KMS-11 (cell line): ENCODE data around the gene SNU13.
"Not testable (repeated sequence)": the region's sequence is repeated elsewhere in the genome, so short reads cannot be mapped to it uniquely, and the experiment has no call there.

Source experiments
- H2AFZ ChIP-seq: fragments of 200-600 bp; sonication (generic); 2 replicates; pipeline ENCODE4 v1.6.1; 2016; ENCODE audit warnings: antibody characterized with exemption, mixed run types, low read depth
- H3K27ac ChIP-seq: fragments of 200-600 bp; sonication (generic); 2 replicates; pipeline ENCODE4 v1.6.1; 2016; ENCODE audit warnings: mild to moderate bottlenecking, mixed run types
- H3K27me3 ChIP-seq: fragments of 200-600 bp; sonication (generic); 2 replicates; pipeline ENCODE4 v1.6.1; 2017; ENCODE audit warnings: mild to moderate bottlenecking, low read depth, mixed run types, moderate library complexity; ENCODE audit not compliant: insufficient read depth
- H3K36me3 ChIP-seq: fragments of 200-600 bp; sonication (generic); 2 replicates; pipeline ENCODE4 v1.6.1; 2017; ENCODE audit warnings: mild to moderate bottlenecking, mixed run types; ENCODE audit not compliant: insufficient read depth
- H3K4me1 ChIP-seq: fragments of 200-600 bp; sonication (generic); 2 replicates; pipeline ENCODE4 v1.6.1; 2016; ENCODE audit warnings: mild to moderate bottlenecking, low read depth, mixed run types; ENCODE audit not compliant: poor library complexity, severe bottlenecking
- H3K4me2 ChIP-seq: fragments of 200-600 bp; sonication (generic); 2 replicates; pipeline ENCODE4 v1.7.0; 2016; ENCODE audit warnings: mild to moderate bottlenecking, mixed run types
- H3K4me3 ChIP-seq: fragments of 200-600 bp; sonication (generic); IDR thresholded peaks from 2 replicates; pipeline ENCODE4 v1.6.1; 2017; ENCODE audit warnings: low read depth, low read length, mixed read lengths; ENCODE audit not compliant: insufficient read depth
- H3K79me2 ChIP-seq: fragments of 200-600 bp; sonication (generic); 2 replicates; pipeline ENCODE4 v1.6.1; 2016; ENCODE audit warnings: low read depth, mixed run types; ENCODE audit not compliant: insufficient read depth
- H3K9ac ChIP-seq: fragments of 200-600 bp; sonication (generic); 2 replicates; pipeline ENCODE4 v1.6.1; 2016; ENCODE audit warnings: mild to moderate bottlenecking, mixed run types
- H4K20me1 ChIP-seq: fragments of 200-600 bp; sonication (generic); 2 replicates; pipeline ENCODE4 v1.6.1; 2016; ENCODE audit warnings: mild to moderate bottlenecking, mixed run types; ENCODE audit not compliant: insufficient read depth
- TF ChIP-seq, protein P1 (sequence below): fragments of 200-600 bp; sonication (generic); conservative IDR thresholded peaks from 2 replicates; pipeline ENCODE4 v1.6.1; 2017; ENCODE audit warnings: low read depth, mild to moderate bottlenecking, antibody characterized with exemption, low read length, moderate library complexity, mixed read lengths

Gene SNU13

DNA sequence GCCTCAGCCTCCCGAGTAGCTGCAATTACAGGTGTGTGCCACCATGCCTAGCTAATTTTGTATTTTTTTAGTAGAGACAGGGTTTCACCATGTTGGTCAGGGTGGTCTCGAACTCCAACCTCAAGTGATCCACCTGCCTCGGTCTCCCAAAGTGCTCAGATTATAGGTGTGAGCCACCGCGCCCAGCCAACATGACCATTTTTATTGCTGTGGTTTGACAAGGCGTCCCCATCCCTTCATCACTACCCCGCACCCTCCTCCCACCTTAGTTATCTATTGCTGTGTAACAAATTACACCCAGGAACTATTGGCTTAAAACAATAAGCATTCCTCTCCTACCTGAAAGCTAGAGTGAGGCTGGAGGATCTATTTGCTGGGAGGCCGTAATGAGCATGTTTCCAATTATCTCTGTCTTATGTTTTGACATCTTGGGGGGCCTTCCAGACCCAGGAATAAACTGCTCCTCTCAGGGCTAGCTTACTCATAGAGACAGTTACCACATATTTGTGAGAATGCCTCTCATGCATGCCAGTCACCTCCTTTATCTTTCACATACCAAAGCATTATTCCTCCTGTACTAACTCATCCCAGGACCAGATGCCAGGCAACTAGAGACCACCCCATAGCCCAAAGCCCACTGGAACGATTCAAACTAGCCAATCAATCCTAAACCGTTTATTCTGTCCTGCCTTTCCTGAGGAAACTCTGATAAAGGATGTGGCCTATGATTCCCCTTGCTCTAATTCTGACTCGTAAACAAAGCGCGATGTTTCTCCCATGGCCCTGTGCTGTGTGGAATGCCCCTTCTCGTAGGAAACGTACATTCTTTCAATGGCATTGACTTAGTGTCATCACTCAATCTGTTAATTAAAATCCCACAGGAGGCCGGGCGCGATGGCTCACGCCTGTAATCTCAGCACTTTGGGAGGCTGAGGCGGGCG, 19.4 kb downstream of the SNU13 start:
- H3K27me3 ChIP-seq, result no peaks in the 10 kb centered on the region
- H3K4me1 ChIP-seq, result peaks cover 17% of the 10 kb centered on the region
- H3K36me3 ChIP-seq, result no peaks in the 10 kb centered on the region
- no peaks in the 10 kb centered on the region for H4K20me1 ChIP-seq
- no peak overlapping the region for H3K4me2 ChIP-seq
- TF ChIP-seq, protein P1, sequence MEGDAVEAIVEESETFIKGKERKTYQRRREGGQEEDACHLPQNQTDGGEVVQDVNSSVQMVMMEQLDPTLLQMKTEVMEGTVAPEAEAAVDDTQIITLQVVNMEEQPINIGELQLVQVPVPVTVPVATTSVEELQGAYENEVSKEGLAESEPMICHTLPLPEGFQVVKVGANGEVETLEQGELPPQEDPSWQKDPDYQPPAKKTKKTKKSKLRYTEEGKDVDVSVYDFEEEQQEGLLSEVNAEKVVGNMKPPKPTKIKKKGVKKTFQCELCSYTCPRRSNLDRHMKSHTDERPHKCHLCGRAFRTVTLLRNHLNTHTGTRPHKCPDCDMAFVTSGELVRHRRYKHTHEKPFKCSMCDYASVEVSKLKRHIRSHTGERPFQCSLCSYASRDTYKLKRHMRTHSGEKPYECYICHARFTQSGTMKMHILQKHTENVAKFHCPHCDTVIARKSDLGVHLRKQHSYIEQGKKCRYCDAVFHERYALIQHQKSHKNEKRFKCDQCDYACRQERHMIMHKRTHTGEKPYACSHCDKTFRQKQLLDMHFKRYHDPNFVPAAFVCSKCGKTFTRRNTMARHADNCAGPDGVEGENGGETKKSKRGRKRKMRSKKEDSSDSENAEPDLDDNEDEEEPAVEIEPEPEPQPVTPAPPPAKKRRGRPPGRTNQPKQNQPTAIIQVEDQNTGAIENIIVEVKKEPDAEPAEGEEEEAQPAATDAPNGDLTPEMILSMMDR, result no peak
- no peak overlapping the region for H2AFZ ChIP-seq
- no peak overlapping the region for H3K27ac ChIP-seq
- no peak overlapping the region for H3K9ac ChIP-seq
- no peak overlapping the region for H3K4me3 ChIP-seq
- H3K79me2 ChIP-seq, result no peaks in the 10 kb centered on the region; the same call in 1 of the 2 replicates

DNA sequence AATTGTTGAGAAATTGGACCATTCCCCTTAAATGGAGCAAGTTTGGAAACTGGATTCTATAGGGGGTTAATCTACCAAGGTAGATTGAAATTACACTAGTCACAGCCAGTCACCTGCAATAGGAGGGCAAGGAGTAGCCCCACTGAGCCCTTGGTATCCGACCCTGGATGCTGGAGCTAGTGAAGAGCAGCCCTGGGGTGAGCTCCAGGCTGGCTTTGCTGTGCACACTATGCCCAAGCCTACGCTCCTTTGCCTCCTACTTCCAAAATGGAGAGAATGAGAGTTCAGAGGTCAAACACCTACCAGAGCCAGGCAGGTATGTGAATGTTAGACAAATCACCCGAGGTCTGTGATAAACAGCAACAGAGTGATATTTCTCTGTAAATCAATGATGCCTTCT, 23.7 kb downstream of the SNU13 start:
- Histone ChIP-seq H3K4me3 (no peak overlapping the region), H4K20me1 (no peaks in the 10 kb centered on the region), H3K36me3 (no peaks in the 10 kb centered on the region), H3K4me1 (peaks cover 17% of the 10 kb centered on the region), H2AFZ (no peak overlapping the region), H3K27me3 (no peaks in the 10 kb centered on the region), H3K27ac (no peak overlapping the region), H3K4me2 (no peak overlapping the region), H3K79me2 (no peaks in the 10 kb centered on the region; the same call in 1 of the 2 replicates), H3K9ac (no peak overlapping the region)
- TF ChIP-seq, protein P1, result no peak

DNA sequence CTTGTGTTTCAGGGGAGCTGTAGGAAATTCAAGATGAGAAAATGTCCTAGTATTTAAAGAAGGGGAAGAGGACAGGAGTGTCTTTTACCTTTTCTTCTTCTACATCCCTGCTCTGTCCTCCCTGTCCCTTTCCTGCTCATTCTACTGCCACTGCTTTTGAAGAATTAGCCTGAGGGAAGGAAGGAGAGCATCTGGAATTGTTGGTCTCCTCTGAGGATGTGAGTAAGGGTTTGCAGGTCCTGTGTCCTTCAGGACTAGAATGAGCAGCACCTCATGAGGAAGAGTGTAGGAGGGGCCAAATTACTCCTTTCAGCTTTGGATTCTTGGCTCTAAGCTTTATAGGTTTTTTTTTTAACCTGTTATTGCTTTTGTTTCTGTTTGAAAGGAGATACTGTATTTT, 24.2 kb downstream of the SNU13 start:
- TF ChIP-seq, protein P1, result no peak
- Histone ChIP-seq H3K4me3 (no peak overlapping the region), H4K20me1 (no peaks in the 10 kb centered on the region), H3K9ac (no peak overlapping the region), H3K27ac (no peak overlapping the region; the same call in 1 of the 2 replicates), H3K4me1 (peaks cover 17% of the 10 kb centered on the region), H2AFZ (no peak overlapping the region), H3K79me2 (no peaks in the 10 kb centered on the region; the same call in 1 of the 2 replicates), H3K36me3 (no peaks in the 10 kb centered on the region), H3K4me2 (no peak overlapping the region), H3K27me3 (no peaks in the 10 kb centered on the region)

DNA sequence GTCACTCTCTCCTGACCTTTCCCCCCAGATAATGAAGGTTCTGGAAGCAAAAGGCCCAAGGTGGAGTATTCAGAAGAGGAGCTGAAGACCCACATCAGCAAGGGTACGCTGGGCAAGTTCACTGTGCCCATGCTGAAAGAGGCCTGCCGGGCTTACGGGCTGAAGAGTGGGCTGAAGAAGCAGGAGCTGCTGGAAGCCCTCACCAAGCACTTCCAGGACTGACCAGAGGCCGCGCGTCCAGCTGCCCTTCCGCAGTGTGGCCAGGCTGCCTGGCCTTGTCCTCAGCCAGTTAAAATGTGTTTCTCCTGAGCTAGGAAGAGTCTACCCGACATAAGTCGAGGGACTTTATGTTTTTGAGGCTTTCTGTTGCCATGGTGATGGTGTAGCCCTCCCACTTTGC, 25.1 kb downstream of the SNU13 start:
- H3K27ac ChIP-seq, H4K20me1 ChIP-seq, H3K27me3 ChIP-seq, H3K79me2 ChIP-seq, H3K9ac ChIP-seq, H3K4me2 ChIP-seq, H2AFZ ChIP-seq, H3K36me3 ChIP-seq, H3K4me3 ChIP-seq: not testable (repeated sequence)
- H3K4me1 ChIP-seq, result peaks cover 17% of the 10 kb centered on the region

DNA sequence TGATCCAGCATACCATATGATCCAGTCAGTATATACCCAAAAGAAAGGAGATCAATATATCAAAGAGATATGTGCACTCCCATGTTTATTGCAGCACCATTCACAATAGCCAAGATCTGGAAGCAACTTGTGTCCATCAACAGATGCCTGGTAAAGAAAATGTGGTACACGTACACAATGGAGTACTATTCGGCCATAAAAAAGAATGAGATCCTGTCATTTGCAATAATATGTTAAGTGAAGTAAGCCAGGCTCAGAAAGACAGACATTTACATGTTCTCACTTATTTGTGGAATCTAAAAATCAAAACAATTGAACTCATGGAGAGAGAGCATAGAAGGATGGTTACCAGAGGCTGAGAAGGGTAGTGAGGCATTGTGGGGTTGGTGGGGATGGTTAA, 27.0 kb downstream of the SNU13 start:
- no peak overlapping the region for H3K9ac ChIP-seq
- peaks cover 4% of the 10 kb centered on the region for H3K4me1 ChIP-seq
- no peak overlapping the region for H3K4me2 ChIP-seq
- H3K79me2 ChIP-seq, result no peaks in the 10 kb centered on the region
- H3K4me3 ChIP-seq, result no peak overlapping the region
- H3K27ac ChIP-seq, result no peak overlapping the region
- H3K27me3 ChIP-seq, result no peaks in the 10 kb centered on the region
- TF ChIP-seq, protein P1, result no peak
- peaks cover 9% of the 10 kb centered on the region; the same call in 1 of the 2 replicates for H3K36me3 ChIP-seq
- H2AFZ ChIP-seq, result no peak overlapping the region
- no peaks in the 10 kb centered on the region for H4K20me1 ChIP-seq
